D721Med (cell line): ENCODE measurements around the gene DOCK3.

Source experiments
- DNase-seq: peaks from one replicate; pipeline ENCODE4 v3.0.0; 2011; ENCODE audit warnings: low spot score; ENCODE audit not compliant: insufficient read length
- FAIRE-seq: peaks from 2 replicates; lab custom pipeline; 2011; peaks lifted over from hg19 to GRCh38; lab: Jason Lieb, UNC
- TF ChIP-seq, protein P1 (sequence below): IDR thresholded peaks from 2 replicates; pipeline ENCODE4 v1.5.1; 2012; ENCODE audit warnings: mild to moderate bottlenecking, control low read depth; ENCODE audit not compliant: insufficient read depth; ENCODE audit errors: missing control alignments

DOCK3 gene

DNA sequence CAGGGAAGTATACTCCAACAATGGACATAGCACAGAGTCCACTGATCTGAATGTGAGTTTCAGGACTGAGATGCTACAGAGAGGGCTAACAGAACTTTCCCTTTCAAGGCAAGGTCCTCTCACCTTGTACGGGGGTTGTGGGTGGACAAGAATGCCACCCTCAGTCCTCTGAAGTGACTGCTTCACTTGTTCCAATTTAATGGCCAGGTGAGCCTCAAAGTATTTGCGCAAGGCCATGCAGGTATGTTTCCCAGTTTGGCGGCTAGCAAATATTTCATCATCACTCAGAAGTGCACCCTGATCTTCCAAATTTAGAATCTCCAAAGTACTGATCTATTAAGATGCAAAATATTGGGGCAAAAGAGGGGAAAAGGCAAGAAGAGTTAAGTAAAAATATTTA lies 754.4 kb downstream of the DOCK3 start:
- TF ChIP-seq, protein P1, sequence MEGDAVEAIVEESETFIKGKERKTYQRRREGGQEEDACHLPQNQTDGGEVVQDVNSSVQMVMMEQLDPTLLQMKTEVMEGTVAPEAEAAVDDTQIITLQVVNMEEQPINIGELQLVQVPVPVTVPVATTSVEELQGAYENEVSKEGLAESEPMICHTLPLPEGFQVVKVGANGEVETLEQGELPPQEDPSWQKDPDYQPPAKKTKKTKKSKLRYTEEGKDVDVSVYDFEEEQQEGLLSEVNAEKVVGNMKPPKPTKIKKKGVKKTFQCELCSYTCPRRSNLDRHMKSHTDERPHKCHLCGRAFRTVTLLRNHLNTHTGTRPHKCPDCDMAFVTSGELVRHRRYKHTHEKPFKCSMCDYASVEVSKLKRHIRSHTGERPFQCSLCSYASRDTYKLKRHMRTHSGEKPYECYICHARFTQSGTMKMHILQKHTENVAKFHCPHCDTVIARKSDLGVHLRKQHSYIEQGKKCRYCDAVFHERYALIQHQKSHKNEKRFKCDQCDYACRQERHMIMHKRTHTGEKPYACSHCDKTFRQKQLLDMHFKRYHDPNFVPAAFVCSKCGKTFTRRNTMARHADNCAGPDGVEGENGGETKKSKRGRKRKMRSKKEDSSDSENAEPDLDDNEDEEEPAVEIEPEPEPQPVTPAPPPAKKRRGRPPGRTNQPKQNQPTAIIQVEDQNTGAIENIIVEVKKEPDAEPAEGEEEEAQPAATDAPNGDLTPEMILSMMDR = no peak
- FAIRE-seq = no peak
- DNase-seq = no peak
